HEK293 (cell line): Measurements from ENCODE around the gene TYRO3.

ENCODE experiments used
- CTCF ChIA-PET: fragments of 350-600 bp; formaldehyde crosslinking; extraction: SDS; loops from one replicate; lab custom pipeline; 2021; ENCODE audit warnings: antibody characterized with exemption; lab: Yijun Ruan, JAX
- POLR2A ChIA-PET: fragments of 300-600 bp; formaldehyde crosslinking; extraction: SDS; loops from one replicate; lab custom pipeline; 2020; ENCODE audit warnings: antibody characterized with exemption, inconsistent platforms; lab: Yijun Ruan, JAX
- H3K27ac ChIP-seq: fragments of 200-500 bp; sonication (Bioruptor generic); 2 replicates; pipeline ENCODE4 v1.5.1; 2014; ENCODE audit warnings: low read depth, low read length, control low read depth, inconsistent platforms; ENCODE audit errors: extremely low read depth
- H3K36me3 ChIP-seq, 2 experiments: fragments of 200-500 bp in 1 of 2; sonication (Bioruptor generic) in 1 of 2; 1 replicate in 1 of 2; 2 replicates in 1 of 2; pipeline ENCODE4 v1.5.1; 2014 to 2017; ENCODE audit warnings: inconsistent platforms in 2 of 2, low read length in 2 of 2; ENCODE audit not compliant: control insufficient read depth in 2 of 2, insufficient read depth in 1 of 2
- H3K4me1 ChIP-seq: fragments of 200-500 bp; sonication (Bioruptor generic); 2 replicates; pipeline ENCODE4 v1.5.1; 2014; ENCODE audit warnings: mild to moderate bottlenecking, low read length, inconsistent platforms; ENCODE audit not compliant: control insufficient read depth, insufficient read depth
- H3K4me3 ChIP-seq: 2 replicates; pipeline ENCODE4 v1.5.1; 2011; ENCODE audit warnings: low read depth, mild to moderate bottlenecking, control low read depth, low read length, moderate library complexity
- H3K9me3 ChIP-seq: fragments of 200-500 bp; sonication (Bioruptor generic); 2 replicates; pipeline ENCODE4 v1.5.1; 2014; ENCODE audit warnings: low read depth, low read length, inconsistent platforms; ENCODE audit not compliant: control insufficient read depth, insufficient read depth
- EGR2 ChIP-seq: fragments of 450-650 bp; formaldehyde crosslinking; IDR thresholded peaks from 2 replicates; pipeline ENCODE4 v1.5.1; 2016; ENCODE audit warnings: low read depth, missing biosample characterization, missing genetic modification characterization
- GFI1B ChIP-seq: fragments of 450-650 bp; formaldehyde crosslinking; IDR thresholded peaks from 2 replicates; pipeline ENCODE4 v1.5.1; 2016; ENCODE audit warnings: missing biosample characterization, missing genetic modification characterization
- GLI2 ChIP-seq: fragments of 450-650 bp; formaldehyde crosslinking; IDR thresholded peaks from 2 replicates; pipeline ENCODE4; 2017; ENCODE audit warnings: missing biosample characterization, missing genetic modification characterization, low read depth, borderline replicate concordance
- HOXC10 ChIP-seq: sonication (generic); formaldehyde crosslinking; IDR thresholded peaks from 2 replicates; pipeline ENCODE4 v1.8.1; 2023; ENCODE audit warnings: mild to moderate bottlenecking, missing genetic modification reagents
- KLF9 ChIP-seq: fragments of 450-650 bp; formaldehyde crosslinking; IDR thresholded peaks from 2 replicates; pipeline ENCODE4 v1.5.1; 2016; ENCODE audit warnings: missing biosample characterization, missing genetic modification characterization, low read depth
- RBAK ChIP-seq: fragments of 450-650 bp; formaldehyde crosslinking; IDR thresholded peaks from 2 replicates; pipeline ENCODE4 v1.5.1; 2016; ENCODE audit warnings: missing biosample characterization, missing genetic modification characterization
- SCRT1 ChIP-seq: fragments of 450-650 bp; formaldehyde crosslinking; IDR thresholded peaks from 2 replicates; pipeline ENCODE4 v1.5.1; 2016; ENCODE audit warnings: missing biosample characterization, missing genetic modification characterization, borderline replicate concordance
- TRIM28 ChIP-seq: IDR thresholded peaks from 2 replicates; pipeline ENCODE4 v1.6.1; 2011; ENCODE audit warnings: low read length, control low read depth, borderline replicate concordance
- ZBTB1 ChIP-seq: fragments of 450-650 bp; formaldehyde crosslinking; IDR thresholded peaks from 2 replicates; pipeline ENCODE4 v1.5.1; 2016; ENCODE audit warnings: missing biosample characterization, missing genetic modification characterization
- ZBTB17 ChIP-seq: fragments of 450-650 bp; formaldehyde crosslinking; IDR thresholded peaks from 2 replicates; pipeline ENCODE4 v1.5.1; 2016; ENCODE audit warnings: missing biosample characterization, missing genetic modification characterization
- ZBTB8A ChIP-seq: fragments of 450-650 bp; formaldehyde crosslinking; IDR thresholded peaks from 2 replicates; pipeline ENCODE4 v1.5.1; 2016; ENCODE audit warnings: missing biosample characterization, missing genetic modification characterization
- ZNF10 ChIP-seq: fragments of 450-650 bp; formaldehyde crosslinking; IDR thresholded peaks from 2 replicates; pipeline ENCODE4 v1.5.1; 2017; ENCODE audit warnings: missing biosample characterization, missing genetic modification characterization
- ZNF132 ChIP-seq: fragments of 450-650 bp; formaldehyde crosslinking; IDR thresholded peaks from 2 replicates; pipeline ENCODE4 v1.5.1; 2017; ENCODE audit warnings: missing biosample characterization, missing genetic modification characterization, borderline replicate concordance
- ZNF138 ChIP-seq: fragments of 450-650 bp; formaldehyde crosslinking; IDR thresholded peaks from 2 replicates; pipeline ENCODE4 v1.5.1; 2016; ENCODE audit warnings: missing biosample characterization, missing genetic modification characterization, borderline replicate concordance
- ZNF19 ChIP-seq: fragments of 450-650 bp; formaldehyde crosslinking; IDR thresholded peaks from 2 replicates; pipeline ENCODE4; 2016; ENCODE audit warnings: missing biosample characterization, missing genetic modification characterization, low read depth
- ZNF214 ChIP-seq: fragments of 450-650 bp; formaldehyde crosslinking; IDR thresholded peaks from 2 replicates; pipeline ENCODE4 v1.5.1; 2017; ENCODE audit warnings: missing biosample characterization, mild to moderate bottlenecking, missing genetic modification characterization, borderline replicate concordance
- ZNF239 ChIP-seq: fragments of 450-650 bp; formaldehyde crosslinking; IDR thresholded peaks from 2 replicates; pipeline ENCODE4 v1.5.1; 2016; ENCODE audit warnings: missing biosample characterization, missing genetic modification characterization
- ZNF37A ChIP-seq: fragments of 450-650 bp; IDR thresholded peaks from 2 replicates; pipeline ENCODE4 v1.5.1; 2018; ENCODE audit warnings: missing biosample characterization, missing genetic modification characterization
- ZNF394 ChIP-seq: fragments of 450-650 bp; formaldehyde crosslinking; IDR thresholded peaks from 2 replicates; pipeline ENCODE4 v1.5.1; 2016; ENCODE audit warnings: missing biosample characterization, missing genetic modification characterization, mild to moderate bottlenecking, moderate library complexity, borderline replicate concordance
- ZNF433 ChIP-seq: fragments of 450-650 bp; formaldehyde crosslinking; IDR thresholded peaks from 2 replicates; pipeline ENCODE4 v1.5.1; 2016; ENCODE audit warnings: missing biosample characterization, missing genetic modification characterization, low read depth
- ZNF777 ChIP-seq: fragments of 450-650 bp; formaldehyde crosslinking; IDR thresholded peaks from 2 replicates; pipeline ENCODE4 v1.5.1; 2017; ENCODE audit warnings: missing biosample characterization, missing genetic modification characterization, borderline replicate concordance
- ZSCAN30 ChIP-seq: fragments of 450-650 bp; IDR thresholded peaks from 2 replicates; pipeline ENCODE4 v1.5.1; 2018; ENCODE audit warnings: missing biosample characterization, mild to moderate bottlenecking, missing genetic modification characterization, moderate library complexity
- TF ChIP-seq, protein P1 (sequence below): fragments of 450-650 bp; formaldehyde crosslinking; IDR thresholded peaks from 2 replicates; pipeline ENCODE4 v1.5.1; 2017; ENCODE audit warnings: missing biosample characterization, missing genetic modification characterization
- TF ChIP-seq, protein P2 (sequence below): fragments of 450-650 bp; formaldehyde crosslinking; IDR thresholded peaks from 2 replicates; pipeline ENCODE4; 2016; ENCODE audit warnings: missing biosample characterization, missing genetic modification characterization
- TF ChIP-seq, protein P3 (sequence below): fragments of 450-650 bp; formaldehyde crosslinking; IDR thresholded peaks from 2 replicates; pipeline ENCODE4 v1.5.1; 2017; ENCODE audit warnings: missing biosample characterization, mild to moderate bottlenecking, missing genetic modification characterization, moderate library complexity
- TF ChIP-seq, protein P4 (sequence below): fragments of 450-650 bp; formaldehyde crosslinking; IDR thresholded peaks from 2 replicates; pipeline ENCODE4 v1.5.1; 2016; ENCODE audit warnings: missing biosample characterization, missing genetic modification characterization

TYRO3 gene

DNA sequence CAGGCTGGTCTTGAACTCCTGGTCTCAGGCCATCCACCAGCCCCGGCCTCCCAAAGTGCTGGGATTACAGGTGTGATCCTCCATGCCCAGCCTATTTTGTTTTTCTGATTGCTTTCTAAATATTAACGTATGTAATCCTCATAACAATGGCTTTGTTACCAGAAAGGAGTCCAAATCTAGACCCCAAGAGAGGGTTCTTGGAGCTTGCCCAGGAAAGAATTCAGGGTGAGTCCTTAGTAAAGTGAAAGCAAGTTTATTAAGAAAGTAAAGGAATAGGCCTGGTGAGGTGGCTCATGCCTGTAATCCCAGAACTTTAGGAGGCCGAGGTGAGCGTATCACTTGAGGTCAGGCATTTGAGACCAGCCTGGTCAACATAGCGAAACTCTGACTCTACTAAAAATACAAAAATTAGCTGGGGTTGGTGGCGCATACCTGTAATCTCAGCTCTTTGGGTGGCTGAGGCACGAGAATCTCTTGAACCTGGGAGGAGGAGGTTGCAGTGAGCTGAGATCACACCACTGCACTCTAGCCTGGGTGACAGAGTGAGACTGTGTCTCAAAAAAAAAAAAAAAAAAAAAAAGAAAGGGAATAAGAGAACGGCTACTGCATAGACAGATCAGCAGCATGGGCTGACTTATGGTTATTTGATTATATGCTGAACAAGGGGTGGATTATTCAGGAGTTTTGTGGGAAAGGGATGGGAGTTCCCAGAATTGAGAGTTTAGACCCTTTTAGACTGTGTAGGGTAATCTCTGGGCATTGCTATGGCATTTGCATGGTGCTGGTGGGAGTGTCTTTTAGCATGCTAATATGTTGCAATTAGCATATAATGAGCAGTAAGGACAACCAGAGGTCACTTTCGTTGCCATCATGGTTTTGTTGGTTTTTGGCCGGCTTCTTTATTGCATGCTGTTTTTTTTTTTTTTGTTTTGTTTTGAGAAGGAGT lies 36.1 kb downstream of the TYRO3 start:
- H3K36me3 ChIP-seq: no peaks in the 10 kb centered on the region
- H3K27ac ChIP-seq: no peak overlapping the region
- TF ChIP-seq TRIM28 (no peak), KLF9 (tag by site-specific recombination) (no peak), RBAK (tag by site-specific recombination) (no peak), ZNF138 (tag by site-specific recombination) (no peak), ZNF239 (no peak), GLI2 (tag by site-specific recombination) (no peak), HOXC10 (CRISPR knock-in tag) (no peak), ZNF132 (no peak), ZNF433 (tag by site-specific recombination) (no peak), SCRT1 (tag by site-specific recombination) (no peak), ZNF19 (tag by site-specific recombination) (no peak), ZBTB1 (tag by site-specific recombination) (no peak)
- TF ChIP-seq, protein P1, sequence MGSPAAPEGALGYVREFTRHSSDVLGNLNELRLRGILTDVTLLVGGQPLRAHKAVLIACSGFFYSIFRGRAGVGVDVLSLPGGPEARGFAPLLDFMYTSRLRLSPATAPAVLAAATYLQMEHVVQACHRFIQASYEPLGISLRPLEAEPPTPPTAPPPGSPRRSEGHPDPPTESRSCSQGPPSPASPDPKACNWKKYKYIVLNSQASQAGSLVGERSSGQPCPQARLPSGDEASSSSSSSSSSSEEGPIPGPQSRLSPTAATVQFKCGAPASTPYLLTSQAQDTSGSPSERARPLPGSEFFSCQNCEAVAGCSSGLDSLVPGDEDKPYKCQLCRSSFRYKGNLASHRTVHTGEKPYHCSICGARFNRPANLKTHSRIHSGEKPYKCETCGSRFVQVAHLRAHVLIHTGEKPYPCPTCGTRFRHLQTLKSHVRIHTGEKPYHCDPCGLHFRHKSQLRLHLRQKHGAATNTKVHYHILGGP: no peak
- TF ChIP-seq, protein P2, sequence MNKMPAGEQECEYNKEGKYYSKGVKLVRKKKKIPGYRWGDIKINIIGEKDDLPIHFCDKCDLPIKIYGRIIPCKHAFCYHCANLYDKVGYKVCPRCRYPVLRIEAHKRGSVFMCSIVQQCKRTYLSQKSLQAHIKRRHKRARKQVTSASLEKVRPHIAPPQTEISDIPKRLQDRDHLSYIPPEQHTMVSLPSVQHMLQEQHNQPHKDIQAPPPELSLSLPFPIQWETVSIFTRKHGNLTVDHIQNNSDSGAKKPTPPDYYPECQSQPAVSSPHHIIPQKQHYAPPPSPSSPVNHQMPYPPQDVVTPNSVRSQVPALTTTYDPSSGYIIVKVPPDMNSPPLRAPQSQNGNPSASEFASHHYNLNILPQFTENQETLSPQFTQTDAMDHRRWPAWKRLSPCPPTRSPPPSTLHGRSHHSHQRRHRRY (tag by site-specific recombination): no peak
- ChIA-PET CTCF (interaction anchor here (1.0 kb wide), 1 partner anchor 8 kb away, joined by 7 read pairs; no protein-coding TSS in a partner anchor), POLR2A (no interaction called here)
- no peaks in the 10 kb centered on the region for H3K4me1 ChIP-seq
- H3K4me3 ChIP-seq: no peak overlapping the region
- no peaks in the 10 kb centered on the region for H3K9me3 ChIP-seq

DNA sequence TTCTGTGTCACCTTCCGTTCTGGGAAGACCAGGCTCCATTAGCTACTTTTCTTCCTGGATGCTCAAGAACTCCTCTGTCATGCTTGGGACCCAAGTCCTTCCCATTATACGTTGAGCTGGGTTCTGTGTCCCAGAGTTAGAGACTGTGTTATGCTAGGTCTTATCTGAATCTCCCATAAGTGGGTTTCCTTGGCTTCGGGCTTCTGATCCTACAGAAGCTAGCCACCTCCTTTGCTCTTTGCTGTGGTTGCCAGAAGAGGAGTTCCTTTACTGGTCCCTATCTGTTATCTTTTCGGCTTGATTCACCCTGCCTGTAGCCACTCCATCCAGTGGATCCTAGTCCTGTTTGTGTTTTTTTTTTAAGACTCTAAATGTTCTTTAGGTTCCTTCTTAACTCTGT lies 38.0 kb downstream of the TYRO3 start:
- no peak overlapping the region for H3K4me3 ChIP-seq
- ChIA-PET POLR2A (no interaction called here), CTCF (no interaction called here)
- no peaks in the 10 kb centered on the region for H3K9me3 ChIP-seq
- H3K27ac ChIP-seq: no peak overlapping the region
- H3K36me3 ChIP-seq: no peaks in the 10 kb centered on the region
- no peaks in the 10 kb centered on the region for H3K4me1 ChIP-seq
- no peak for TF ChIP-seq EGR2 (tag by site-specific recombination)
- no peak for TF ChIP-seq ZBTB8A (tag by site-specific recombination)
- no peak for TF ChIP-seq ZNF214 (tag by site-specific recombination)

DNA sequence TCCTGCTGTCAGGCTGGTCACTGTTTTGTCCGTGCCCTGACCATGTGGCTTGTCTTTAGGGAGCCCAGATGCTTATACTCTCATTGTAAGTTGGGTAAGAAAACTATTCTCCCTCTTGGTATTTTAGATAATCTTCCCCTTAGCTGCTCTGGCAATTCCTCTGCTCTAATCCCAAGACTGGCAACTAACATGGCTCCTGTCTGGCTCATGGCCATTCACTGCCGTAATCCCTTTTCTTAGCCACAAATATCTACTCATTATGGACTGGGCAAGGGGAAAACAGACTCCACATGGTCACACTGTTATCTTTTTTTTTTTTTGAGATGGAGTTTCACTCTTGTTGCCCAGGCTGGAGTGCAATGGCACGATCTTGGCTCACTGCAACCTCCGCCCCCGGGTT lies 38.8 kb downstream of the TYRO3 start:
- H3K4me1 ChIP-seq: no peaks in the 10 kb centered on the region
- no peaks in the 10 kb centered on the region for H3K9me3 ChIP-seq
- CTCF ChIA-PET: interaction anchor here (1.1 kb wide), 1 partner anchor 37 kb away, joined by 3 read pairs; no protein-coding TSS in a partner anchor
- H3K4me3 ChIP-seq: no peak overlapping the region
- POLR2A ChIA-PET: no interaction called here
- no peak overlapping the region for H3K27ac ChIP-seq
- H3K36me3 ChIP-seq: no peaks in the 10 kb centered on the region
- TF ChIP-seq ZNF777 (tag by site-specific recombination) (no peak), ZNF37A (tag by site-specific recombination) (no peak), GFI1B (tag by site-specific recombination) (no peak), ZSCAN30 (no peak), ZNF394 (tag by site-specific recombination) (no peak), ZBTB17 (tag by site-specific recombination) (no peak), ZNF10 (tag by site-specific recombination) (no peak)
- TF ChIP-seq, protein P3, sequence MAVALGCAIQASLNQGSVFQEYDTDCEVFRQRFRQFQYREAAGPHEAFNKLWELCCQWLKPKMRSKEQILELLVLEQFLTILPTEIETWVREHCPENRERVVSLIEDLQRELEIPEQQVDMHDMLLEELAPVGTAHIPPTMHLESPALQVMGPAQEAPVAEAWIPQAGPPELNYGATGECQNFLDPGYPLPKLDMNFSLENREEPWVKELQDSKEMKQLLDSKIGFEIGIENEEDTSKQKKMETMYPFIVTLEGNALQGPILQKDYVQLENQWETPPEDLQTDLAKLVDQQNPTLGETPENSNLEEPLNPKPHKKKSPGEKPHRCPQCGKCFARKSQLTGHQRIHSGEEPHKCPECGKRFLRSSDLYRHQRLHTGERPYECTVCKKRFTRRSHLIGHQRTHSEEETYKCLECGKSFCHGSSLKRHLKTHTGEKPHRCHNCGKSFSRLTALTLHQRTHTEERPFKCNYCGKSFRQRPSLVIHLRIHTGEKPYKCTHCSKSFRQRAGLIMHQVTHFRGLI (tag by site-specific recombination): no peak
- TF ChIP-seq, protein P4, sequence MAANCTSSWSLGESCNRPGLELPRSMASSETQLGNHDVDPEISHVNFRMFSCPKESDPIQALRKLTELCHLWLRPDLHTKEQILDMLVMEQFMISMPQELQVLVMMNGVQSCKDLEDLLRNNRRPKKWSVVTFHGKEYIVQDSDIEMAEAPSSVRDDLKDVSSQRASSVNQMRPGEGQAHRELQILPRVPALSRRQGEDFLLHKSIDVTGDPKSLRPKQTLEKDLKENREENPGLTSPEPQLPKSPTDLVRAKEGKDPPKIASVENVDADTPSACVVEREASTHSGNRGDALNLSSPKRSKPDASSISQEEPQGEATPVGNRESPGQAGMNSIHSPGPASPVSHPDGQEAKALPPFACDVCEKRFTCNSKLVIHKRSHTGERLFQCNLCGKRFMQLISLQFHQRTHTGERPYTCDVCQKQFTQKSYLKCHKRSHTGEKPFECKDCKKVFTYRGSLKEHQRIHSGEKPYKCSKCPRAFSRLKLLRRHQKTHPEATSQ (tag by site-specific recombination): no peak
